NCI-H345 treated with DMSO at 0.1 percent for 48 hours (cell line): ENCODE measurements around the gene GPR17.

ENCODE experiments used
- DNase-seq: peaks from one replicate; lab custom pipeline; 2025; ENCODE audit not compliant: unreplicated experiment; lab: John Stamatoyannopoulos, UW

Gene GPR17

DNA sequence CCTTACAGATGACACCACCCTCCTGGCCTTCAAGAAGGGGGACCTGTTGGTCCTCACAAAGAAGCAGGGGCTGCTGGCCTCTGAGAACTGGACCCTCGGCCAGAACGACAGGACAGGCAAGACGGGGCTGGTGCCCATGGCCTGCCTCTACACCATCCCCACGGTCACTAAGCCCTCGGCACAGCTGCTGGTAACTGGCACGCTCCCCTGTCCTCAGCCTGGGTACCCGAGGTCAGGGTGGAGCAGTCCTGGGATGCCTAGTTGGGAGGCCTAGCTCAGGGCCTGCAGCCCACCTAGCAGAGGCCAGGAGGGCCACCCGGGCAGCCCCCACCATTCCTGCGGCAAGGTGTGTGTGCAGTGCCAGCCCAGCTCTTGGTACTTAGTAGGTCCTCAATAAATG, 16.3 kb upstream of the GPR17 start:
- no peak for DNase-seq

DNA sequence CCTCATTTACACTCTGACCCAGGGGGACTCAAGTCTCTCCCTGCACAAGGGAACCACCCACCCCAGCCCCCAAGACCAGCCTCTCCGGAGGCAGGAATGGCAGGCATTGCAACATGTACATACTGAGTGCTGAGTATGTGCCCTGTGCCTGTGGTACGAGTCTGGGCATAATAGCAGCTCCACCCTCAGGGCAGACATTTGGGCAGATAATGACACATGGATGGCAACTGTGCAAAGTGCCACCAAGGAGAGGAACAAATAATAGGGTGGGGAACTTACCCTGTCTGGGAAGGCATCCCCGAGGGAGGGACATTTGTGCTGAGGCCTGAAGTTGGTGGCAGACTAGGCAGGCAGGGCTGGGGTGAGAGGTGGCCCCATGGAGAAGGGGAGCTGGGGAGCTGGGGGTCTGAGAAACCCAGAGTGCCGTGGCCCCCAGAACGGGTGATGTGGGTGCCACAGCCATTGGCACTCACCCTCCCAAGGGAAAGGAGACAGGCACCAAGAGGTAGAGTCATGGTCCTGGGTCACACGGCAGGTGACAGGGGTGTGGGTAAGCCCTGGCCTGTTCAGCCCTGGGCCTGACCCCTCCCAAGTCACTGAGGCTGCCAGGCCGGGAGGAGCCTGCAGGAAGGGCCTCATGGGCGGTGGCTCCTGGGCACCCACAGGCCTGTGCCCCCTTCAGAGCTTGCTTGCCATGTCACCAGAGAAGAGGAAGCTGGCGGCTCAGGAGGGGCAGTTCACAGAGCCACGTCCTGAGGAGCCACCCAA, 15.7 kb upstream of the GPR17 start:
- no peak for DNase-seq

DNA sequence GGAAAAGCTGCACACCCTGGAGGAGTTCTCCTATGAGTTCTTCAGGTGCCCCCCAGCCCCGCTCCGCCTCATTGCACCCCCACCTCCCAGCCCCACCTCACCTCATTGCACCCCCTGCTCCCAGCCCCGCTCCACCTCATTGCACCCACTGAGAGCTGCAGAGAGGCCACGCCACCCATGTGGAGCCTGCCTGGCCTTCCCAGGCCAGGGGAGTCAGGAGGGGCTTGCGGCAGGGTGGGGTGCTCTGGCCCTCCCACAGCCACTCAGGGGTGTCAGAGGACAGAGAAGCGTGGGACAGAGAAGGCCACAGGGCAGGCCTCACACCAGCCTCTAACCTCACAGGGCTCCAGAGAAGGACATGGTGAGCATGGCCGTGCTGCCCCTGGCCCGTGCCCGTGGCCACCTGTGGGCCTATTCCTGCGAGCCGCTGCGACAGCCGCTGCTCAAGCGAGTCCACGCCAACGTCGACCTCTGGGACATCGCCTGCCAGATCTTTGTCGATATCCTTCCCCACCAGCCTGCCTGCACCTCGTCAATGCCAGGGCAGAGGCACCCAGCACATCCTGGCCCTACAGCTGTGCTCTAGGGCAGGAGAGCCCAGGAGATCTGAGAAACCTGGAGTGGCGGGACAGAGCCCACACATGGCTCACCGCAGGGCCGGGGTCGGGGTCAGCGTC, 15.0 kb upstream of the GPR17 start:
- no peak for DNase-seq

DNA sequence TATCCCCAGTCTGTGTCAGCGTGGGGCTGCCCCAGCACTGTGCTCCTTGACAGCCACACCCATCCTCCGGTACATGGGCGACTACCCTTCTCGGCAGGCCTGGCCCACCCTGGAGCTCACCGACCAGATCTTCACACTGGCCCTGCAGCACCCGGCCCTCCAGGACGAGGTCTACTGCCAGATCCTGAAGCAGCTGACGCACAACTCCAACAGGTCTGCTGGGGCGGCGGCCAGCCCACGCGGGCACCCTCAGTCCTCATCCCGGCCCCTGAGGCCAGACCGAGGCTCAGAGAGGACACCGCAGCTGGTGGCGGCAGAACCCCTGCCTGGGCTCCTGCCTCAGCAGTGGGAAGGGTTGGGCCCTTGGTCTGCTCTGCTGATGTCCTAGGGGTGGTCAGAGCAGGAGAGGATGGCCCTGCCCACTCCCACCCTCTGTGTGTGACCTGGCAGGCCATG, 14.4 kb upstream of the GPR17 start:
- no peak for DNase-seq

GRCh38 chr2:127631997-127632581, 13.9 kb upstream of the GPR17 start:
- DNase-seq: no peak

GRCh38 chr2:127632592-127633489, 13.1 kb upstream of the GPR17 start:
- no peak for DNase-seq

DNA sequence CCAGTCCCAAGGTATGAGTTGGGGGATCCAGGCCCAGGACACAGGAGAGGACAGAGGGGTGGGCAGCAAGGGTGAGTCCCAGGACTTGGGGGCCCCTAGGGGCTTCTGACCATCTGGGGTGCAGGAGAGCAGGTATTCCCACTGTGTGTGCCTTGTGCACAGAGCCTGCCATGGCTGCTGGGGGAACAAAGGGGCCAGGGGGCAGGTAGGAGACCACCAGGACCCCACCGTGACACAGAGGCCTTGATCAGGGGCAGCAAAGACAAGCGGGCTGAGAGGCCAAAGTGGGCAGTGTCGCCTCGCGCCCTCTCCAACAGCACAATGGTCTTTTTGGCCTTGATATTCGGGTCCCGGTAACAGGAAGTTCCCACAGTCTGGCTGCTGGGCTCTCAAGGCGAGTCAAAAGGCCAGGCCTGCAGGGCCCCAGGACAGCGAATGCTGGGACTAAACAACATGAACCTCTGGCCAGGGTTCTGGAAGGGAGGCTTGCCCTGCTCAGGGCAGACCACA, 12.3 kb upstream of the GPR17 start:
- DNase-seq: no peak

DNA sequence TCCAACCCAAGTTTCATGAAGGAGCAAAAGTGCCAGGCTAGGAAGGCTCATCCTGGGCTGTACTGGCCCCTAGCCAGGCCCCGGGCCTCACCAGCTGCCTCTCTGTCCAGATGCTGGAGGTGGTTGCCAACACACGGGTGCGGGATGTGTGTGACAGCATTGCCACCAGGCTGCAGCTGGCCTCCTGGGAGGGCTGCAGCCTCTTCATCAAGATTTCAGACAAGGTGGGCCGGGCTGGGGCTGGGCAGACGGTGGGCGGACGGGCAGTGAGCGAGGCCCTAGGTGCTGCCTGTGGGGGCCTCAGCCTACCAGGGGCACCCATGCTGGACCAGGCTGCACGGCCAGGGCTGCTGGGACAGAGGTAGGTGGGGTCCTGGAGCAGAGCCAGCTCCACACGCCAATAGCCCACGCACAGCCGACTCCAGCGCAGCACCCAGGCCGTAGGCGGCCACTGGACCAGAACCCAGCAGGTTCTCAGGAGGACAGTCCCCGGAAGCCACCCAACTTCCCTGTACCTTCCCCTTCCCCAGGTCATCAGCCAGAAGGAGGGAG, 11.8 kb upstream of the GPR17 start:
- DNase-seq: no peak

- DNase-seq: no peak
Measured at GRCh38 chr2:127634626-127635379, 11.2 kb upstream of the GPR17 start.

DNA sequence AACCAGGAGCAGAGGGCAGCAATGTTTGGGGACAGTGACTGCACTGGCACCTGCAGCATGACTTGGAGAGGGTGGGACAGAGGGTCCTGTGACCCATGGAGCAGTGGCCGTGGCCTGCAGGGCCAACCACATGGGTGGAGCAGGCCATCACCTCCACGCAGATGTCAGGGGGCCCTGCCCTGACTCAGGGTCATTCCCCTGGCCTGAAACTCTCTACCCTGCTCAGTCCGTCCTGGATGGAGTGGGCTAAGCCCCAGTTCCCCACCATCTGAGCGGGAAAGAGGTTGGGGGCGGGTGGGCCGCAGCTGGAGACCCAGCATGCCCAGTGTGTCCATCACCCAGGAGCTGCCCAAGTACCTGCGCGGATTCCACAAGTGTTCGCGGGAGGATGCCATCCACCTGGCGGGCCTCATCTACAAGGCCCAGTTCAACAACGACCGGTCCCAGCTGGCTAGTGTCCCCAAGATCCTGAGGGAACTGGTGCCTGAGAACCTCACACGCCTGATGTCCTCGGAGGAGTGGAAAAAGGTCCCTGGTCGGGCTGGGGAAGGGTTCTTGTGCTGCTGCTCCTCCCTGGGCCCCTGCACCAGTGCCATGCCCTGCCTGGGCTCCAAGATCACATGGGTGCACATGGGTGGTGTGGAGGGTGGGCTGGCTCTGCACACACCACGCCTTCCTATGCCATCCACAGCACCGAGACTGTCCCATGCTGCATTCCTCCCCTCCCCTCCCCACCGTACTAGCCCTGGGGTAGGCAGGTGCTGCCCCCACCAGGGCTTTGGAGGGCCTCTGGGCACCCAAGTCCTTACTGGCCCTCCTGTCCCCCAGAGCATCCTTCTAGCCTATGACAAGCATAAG, 10.3 kb upstream of the GPR17 start:
- DNase-seq: no peak

DNA sequence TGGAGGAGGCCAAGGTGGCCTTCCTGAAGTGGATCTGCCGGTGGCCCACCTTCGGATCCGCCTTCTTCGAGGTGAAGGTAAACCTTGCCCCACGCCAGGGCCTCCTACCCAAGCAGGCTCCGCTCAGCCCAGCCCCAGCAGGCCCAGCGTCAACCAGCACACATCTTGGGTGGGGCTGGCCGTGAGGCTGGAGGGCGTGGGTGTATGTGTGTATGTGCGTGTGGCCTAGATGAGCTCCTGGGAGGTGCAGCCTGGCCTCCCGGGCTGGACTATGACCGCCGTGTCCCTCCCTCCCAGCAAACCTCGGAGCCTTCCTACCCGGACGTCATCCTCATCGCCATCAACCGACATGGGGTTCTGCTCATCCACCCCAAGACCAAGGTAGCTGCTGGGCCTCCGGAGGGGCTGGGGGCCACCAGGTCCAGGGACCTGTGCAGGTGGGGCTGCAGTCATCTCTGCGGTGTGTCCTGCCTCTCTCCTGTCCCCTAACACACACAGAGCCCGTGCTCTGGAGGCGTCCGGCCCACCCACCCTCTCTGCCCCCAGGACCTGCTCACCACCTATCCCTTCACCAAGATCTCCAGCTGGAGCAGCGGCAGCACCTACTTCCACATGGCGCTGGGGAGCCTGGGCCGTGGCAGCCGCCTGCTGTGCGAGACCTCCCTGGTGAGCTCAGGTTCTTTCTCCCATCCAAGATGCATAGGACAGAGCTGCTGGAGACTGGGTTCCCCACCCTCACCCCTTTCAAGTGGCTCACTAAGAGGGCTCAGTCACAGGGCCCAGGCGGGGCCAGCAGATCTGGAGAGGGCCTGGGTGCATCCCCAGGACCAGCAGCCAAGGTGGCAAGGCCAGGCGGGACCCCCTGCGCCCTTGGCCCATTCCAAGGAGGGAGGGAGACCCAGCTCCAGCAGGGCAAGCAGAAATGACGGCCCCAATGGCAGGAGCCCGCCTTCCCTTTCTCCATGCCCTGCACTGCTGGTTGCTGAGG, 9.4 kb upstream of the GPR17 start:
- DNase-seq: no peak

DNA sequence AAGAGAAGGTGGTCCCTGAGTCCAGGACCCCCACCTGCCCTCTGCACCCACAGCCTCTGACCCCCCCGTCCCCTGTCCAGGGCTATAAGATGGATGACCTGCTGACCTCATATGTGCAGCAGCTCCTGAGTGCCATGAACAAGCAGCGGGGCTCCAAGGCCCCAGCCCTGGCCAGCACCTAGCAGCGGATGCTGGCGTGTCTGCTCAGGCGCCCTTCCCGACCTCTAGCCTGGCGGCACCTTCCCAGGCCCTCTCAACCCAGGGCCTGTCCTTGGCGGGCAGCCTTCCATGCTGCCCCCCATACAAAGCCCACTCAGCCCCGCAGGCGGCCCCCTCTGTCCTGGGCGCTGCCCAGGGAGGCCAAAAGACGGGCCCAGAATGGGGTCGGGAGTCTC, 8.7 kb upstream of the GPR17 start:
- DNase-seq: no peak

GRCh38 chr2:127637725-127638252, 8.2 kb upstream of the GPR17 start:
- DNase-seq: no peak

- DNase-seq: no peak
Measured at GRCh38 chr2:127638361-127639110, 7.4 kb upstream of the GPR17 start.

- no peak for DNase-seq
Measured at GRCh38 chr2:127639111-127639474, 6.9 kb upstream of the GPR17 start.

- no peak for DNase-seq
Measured at GRCh38 chr2:127640082-127641072, 5.6 kb upstream of the GPR17 start.
